Lung (tissue), 12 donors: ENCODE results near the gene MRPS25. TPM values are rescaled to one million over a fixed set of nuclear protein-coding genes. Genes with fewer than 3 reads are reported as not detected.

ENCODE experiments used
- ATAC-seq: fragments of 200-7000 bp; cut with Tn5 transposase; one replicate; pipeline ENCODE4 v1.9.1; 2020; ENCODE audit warnings: moderate number of reproducible peaks; ENCODE audit not compliant: insufficient read depth, low FRiP score
- DNase-seq, 3 donors: peaks; one replicate each; pipeline ENCODE4 v3.0.0-alpha.2; 2013 to 2017
- H3K27ac ChIP-seq, 2 donors: one replicate each; pipeline ENCODE4 v1.5.1; 2013; ENCODE audit warnings: mild to moderate bottlenecking in 2 of 2, moderate library complexity in 2 of 2, control low read depth in 1 of 2, inconsistent platforms in 1 of 2, low read depth in 1 of 2, low read length in 1 of 2
- H3K27me3 ChIP-seq, 3 donors: one replicate each; pipeline ENCODE4 v1.5.1; 2013; ENCODE audit warnings: low read length in 2 of 3; ENCODE audit not compliant: control insufficient read depth in 3 of 3, insufficient read depth in 3 of 3
- H3K36me3 ChIP-seq, 4 donors: one replicate each; pipeline ENCODE4 v1.5.1; 2013; ENCODE audit warnings: low read length in 4 of 4, mild to moderate bottlenecking in 1 of 4, moderate library complexity in 1 of 4; ENCODE audit not compliant: control insufficient read depth in 4 of 4, insufficient read depth in 4 of 4
- H3K4me1 ChIP-seq, 5 donors: one replicate each; pipeline ENCODE4 v1.5.1; 2013; ENCODE audit warnings: low read length in 5 of 5, mild to moderate bottlenecking in 2 of 5, moderate library complexity in 1 of 5; ENCODE audit not compliant: control insufficient read depth in 5 of 5, insufficient read depth in 5 of 5
- H3K4me3 ChIP-seq: one replicate; pipeline ENCODE4 v1.5.1; 2013; ENCODE audit warnings: mild to moderate bottlenecking, control low read depth, moderate library complexity
- H3K9ac ChIP-seq, 2 donors: one replicate each; pipeline ENCODE4 v1.5.1; 2013; ENCODE audit warnings: low read length in 2 of 2, control low read depth in 1 of 2; ENCODE audit not compliant: insufficient read depth in 1 of 2
- H3K9me3 ChIP-seq, 4 donors: one replicate each; pipeline ENCODE4 v1.5.1; 2013; ENCODE audit warnings: low read length in 3 of 4, mild to moderate bottlenecking in 1 of 4, moderate library complexity in 1 of 4; ENCODE audit not compliant: control insufficient read depth in 4 of 4, insufficient read depth in 3 of 4
- WGBS, 2 donors: extraction: QIAGEN DNeasy Blood & Tissue Kit; methylation state at CpG; one replicate each; pipeline ENCODE4 v1.1.7; 2013; 5-methylcytosine and 5-hydroxymethylcytosine counted together
- polyA plus RNA-seq, 2 donors: library from polyadenylated mRNA; stranded (reverse); fragments of 200-250 nt; gene quantifications; one replicate each; pipeline ENCODE4 v1.2.1, GENCODE V29; 2013
- total RNA-seq, 2 donors: library from RNA; depleted of rRNA in 1 of 2; stranded (reverse); fragments of >200 nt in 1 of 2; gene quantifications; one replicate each; pipeline ENCODE4 v1.2.1, GENCODE V29; 2014 to 2021
- TF ChIP-seq, protein P1 (sequence below): IDR thresholded peaks from 2 replicates; pipeline ENCODE4 v1.5.1; 2012; ENCODE audit warnings: mild to moderate bottlenecking; ENCODE audit errors: control extremely low read depth, extremely low read depth
- donor health status: control.
- donor health status: control.
- donor health status: Bipolar disorder and iron deficiency.
- donor health status: healthy.
- donor health status: DM: yes; HTN: yes; CAD: no.

The MRPS25 gene
- total and polyA plus RNA-seq, 4 donors: 19.9 to 71.5 (median 57.5) TPM

DNA sequence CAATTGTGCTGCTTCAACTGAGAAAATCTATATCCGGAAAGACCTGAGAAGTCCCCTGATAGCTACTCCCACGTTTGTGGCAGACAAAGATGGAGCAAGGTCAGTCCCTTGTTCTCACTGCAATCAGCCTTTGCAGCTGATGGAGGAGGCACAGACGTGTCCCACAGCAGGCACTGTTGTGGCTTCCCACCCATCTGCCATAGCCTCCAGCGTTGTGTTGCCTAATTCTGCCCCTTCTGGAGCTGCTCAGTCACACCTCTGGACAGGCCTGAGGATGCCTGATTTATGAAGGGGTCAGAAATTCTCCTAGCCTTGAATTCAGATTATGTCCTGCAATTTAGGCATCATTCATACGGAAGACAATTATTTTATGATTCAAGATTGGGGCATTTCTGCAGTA lies 41.9 kb downstream of the MRPS25 start:
- H3K36me3 ChIP-seq: peaks cover 43 to 47% (median 44%) of the 10 kb centered on the region in 4 donors
- 74 to 76% methylated on average over 5 of the region's 5 CpGs for WGBS, 2 donors
- no peak overlapping the region for H3K9ac ChIP-seq
- H3K4me3 ChIP-seq: no peak overlapping the region
- H3K4me1 ChIP-seq: peaks cover 0 to 1% (median 0%) of the 10 kb centered on the region in 5 donors
- no peak for DNase-seq
- H3K27ac ChIP-seq: no peak overlapping the region
- no peak for ATAC-seq
- H3K9me3 ChIP-seq: no peaks in the 10 kb centered on the region
- no peaks in the 10 kb centered on the region for H3K27me3 ChIP-seq
- TF ChIP-seq, protein P1, sequence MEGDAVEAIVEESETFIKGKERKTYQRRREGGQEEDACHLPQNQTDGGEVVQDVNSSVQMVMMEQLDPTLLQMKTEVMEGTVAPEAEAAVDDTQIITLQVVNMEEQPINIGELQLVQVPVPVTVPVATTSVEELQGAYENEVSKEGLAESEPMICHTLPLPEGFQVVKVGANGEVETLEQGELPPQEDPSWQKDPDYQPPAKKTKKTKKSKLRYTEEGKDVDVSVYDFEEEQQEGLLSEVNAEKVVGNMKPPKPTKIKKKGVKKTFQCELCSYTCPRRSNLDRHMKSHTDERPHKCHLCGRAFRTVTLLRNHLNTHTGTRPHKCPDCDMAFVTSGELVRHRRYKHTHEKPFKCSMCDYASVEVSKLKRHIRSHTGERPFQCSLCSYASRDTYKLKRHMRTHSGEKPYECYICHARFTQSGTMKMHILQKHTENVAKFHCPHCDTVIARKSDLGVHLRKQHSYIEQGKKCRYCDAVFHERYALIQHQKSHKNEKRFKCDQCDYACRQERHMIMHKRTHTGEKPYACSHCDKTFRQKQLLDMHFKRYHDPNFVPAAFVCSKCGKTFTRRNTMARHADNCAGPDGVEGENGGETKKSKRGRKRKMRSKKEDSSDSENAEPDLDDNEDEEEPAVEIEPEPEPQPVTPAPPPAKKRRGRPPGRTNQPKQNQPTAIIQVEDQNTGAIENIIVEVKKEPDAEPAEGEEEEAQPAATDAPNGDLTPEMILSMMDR: no peak

DNA sequence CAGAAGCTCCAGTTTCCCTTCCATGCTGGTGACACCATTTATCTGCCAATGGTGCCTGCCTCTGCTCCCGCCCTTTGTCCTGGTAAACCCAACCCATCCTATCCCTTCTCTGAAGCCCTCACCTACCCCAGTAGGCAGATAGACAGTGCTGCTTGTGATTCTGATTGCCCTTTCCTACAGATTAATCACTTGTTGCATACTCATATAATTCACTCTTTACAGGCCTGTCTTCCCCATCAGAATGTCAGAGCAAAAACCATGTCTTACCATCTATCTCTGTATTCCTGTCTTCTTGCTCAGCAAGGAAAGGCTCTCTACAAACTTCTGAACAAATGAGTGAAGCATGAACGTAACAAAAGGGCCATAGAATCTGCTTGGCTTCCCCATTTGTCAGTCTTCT lies 47.9 kb downstream of the MRPS25 start:
- Histone ChIP-seq H3K27me3 (no peaks in the 10 kb centered on the region), H3K9ac (no peak overlapping the region), H3K4me1 (no peaks in the 10 kb centered on the region), H3K9me3 (no peaks in the 10 kb centered on the region), H3K27ac (no peak overlapping the region), H3K4me3 (no peak overlapping the region), H3K36me3 (peaks cover 46 to 62% (median 51%) of the 10 kb centered on the region in 4 donors)
- WGBS, 2 donors: 92 to 98% methylated on average over 2 of the region's 2 CpGs
- DNase-seq: no peak
- TF ChIP-seq, protein P1: no peak
- no peak for ATAC-seq

DNA sequence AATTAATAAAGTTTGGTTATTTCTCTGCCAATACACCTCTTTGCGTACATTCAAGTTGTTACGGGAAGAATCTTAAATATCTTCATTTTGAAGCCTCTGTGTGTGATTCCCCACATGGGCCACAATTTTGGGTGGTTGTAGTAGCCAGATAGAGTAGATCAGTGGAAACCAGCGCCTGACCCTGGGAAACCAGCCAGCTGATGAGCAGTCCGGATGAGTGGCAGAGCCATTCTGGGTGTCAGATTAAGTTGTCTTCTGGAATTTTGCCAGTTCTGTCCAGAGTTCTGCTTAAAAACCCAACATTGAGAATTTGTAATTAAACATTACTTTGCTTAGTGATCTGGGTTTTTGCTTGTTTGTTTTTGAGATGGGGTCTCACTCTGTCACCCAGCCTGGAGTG lies 49.7 kb downstream of the MRPS25 start:
- WGBS, 2 donors: 88 to 91% methylated on average over 4 of the region's 4 CpGs
- DNase-seq (no peak), ATAC-seq (no peak)
- H3K27me3 ChIP-seq: no peaks in the 10 kb centered on the region
- H3K4me3 ChIP-seq: no peak overlapping the region
- H3K27ac ChIP-seq: no peak overlapping the region
- H3K9ac ChIP-seq: no peak overlapping the region
- H3K9me3 ChIP-seq: no peaks in the 10 kb centered on the region
- peaks cover 35 to 57% (median 45%) of the 10 kb centered on the region in 4 donors for H3K36me3 ChIP-seq
- H3K4me1 ChIP-seq: peaks cover 0 to 1% (median 0%) of the 10 kb centered on the region in 5 donors
- TF ChIP-seq, protein P1: no peak

DNA sequence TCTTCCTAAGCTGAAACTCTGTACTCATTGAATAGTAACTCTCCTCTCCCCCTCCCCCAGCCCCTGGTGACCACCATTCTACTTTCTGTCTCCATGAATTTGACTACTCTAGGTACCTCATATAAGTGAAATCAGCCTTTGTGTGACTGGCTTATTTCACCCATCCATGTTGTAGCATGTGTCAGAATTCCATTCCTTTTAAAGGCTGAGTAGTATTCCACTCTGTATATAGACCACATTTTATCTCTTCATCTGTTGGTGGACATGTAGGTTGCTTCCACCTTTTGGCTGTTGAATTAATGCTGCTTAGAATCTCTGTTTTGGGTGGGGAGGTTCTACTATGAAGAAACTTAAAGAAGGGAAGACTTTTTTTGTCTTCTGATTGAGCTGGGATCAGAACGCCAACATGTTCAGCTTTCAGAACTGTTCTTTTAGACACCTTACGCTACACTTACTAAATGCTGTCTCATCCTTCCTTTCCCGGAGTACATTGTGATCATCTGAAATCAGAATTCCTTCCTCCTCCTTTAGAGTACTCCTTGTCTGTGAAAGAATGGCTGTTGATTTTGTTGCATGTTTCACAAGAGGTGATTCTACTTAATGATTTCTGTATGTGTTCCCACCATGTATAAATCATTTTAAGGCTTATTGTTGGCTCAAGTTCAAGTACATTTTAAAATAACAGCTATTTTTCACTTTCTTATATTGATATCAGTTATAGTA lies 50.3 kb downstream of the MRPS25 start:
- 81 to 94% methylated on average over 3 of the region's 3 CpGs for WGBS, 2 donors
- DNase-seq: no peak
- ATAC-seq: no peak
- Histone ChIP-seq H3K36me3 (peaks cover 32 to 50% (median 39%) of the 10 kb centered on the region in 4 donors), H3K9ac (no peak overlapping the region), H3K4me1 (peaks cover 0 to 1% (median 0%) of the 10 kb centered on the region in 5 donors), H3K27ac (no peak overlapping the region), H3K9me3 (no peaks in the 10 kb centered on the region), H3K4me3 (no peak overlapping the region), H3K27me3 (no peaks in the 10 kb centered on the region)
- TF ChIP-seq, protein P1: no peak
